Fibroblast of lung (primary cell): ENCODE results near the gene PPM1H. TPM values are rescaled to one million over a fixed set of nuclear protein-coding genes. Genes with fewer than 3 reads are reported as not detected.

Experiments used
- DNase-seq, 2 donors: peaks; one replicate each; pipeline versions ENCODE4 v3.0.0 to v3.0.0-alpha.2; 2010; ENCODE audit warnings: low read depth in 2 of 2
- H2AFZ ChIP-seq: 2 replicates; pipeline ENCODE4 v1.5.1; 2012; ENCODE audit warnings: low read length, control low read depth, inconsistent platforms
- H3K27ac ChIP-seq: 2 replicates; pipeline ENCODE4 v1.5.1; 2011; ENCODE audit warnings: low read length, control low read depth; ENCODE audit not compliant: insufficient read depth
- H3K27me3 ChIP-seq: 2 replicates; pipeline ENCODE4 v1.5.1; 2011; ENCODE audit warnings: mild to moderate bottlenecking, low read length; ENCODE audit not compliant: control insufficient read depth, insufficient read depth
- H3K36me3 ChIP-seq: 2 replicates; pipeline ENCODE4 v1.5.1; 2011; ENCODE audit warnings: low read length; ENCODE audit not compliant: control insufficient read depth, insufficient read depth
- H3K4me1 ChIP-seq: 2 replicates; pipeline ENCODE4 v1.5.1; 2011; ENCODE audit warnings: low read length; ENCODE audit not compliant: control insufficient read depth, insufficient read depth; ENCODE audit errors: extremely low read depth
- H3K4me2 ChIP-seq: 2 replicates; pipeline ENCODE4 v1.5.1; 2011; ENCODE audit warnings: low read length, control low read depth; ENCODE audit not compliant: insufficient read depth; ENCODE audit errors: extremely low read depth
- H3K4me3 ChIP-seq, 4 experiments: fragments of 200-600 bp in 1 of 4; sonication (generic) in 1 of 4; replicated peaks in 1 of 4; 2 replicates each; pipeline ENCODE4 v1.5.1; 2011 to 2016; ENCODE audit warnings: low read length in 4 of 4, low read depth in 3 of 4, mild to moderate bottlenecking in 3 of 4, control low read depth in 2 of 4, inconsistent platforms in 1 of 4, mixed read lengths in 1 of 4; ENCODE audit not compliant: insufficient read depth in 1 of 4; ENCODE audit errors: control extremely low read depth in 1 of 4
- H3K79me2 ChIP-seq: 2 replicates; pipeline ENCODE4 v1.5.1; 2012; ENCODE audit warnings: mild to moderate bottlenecking, low read length, inconsistent platforms; ENCODE audit not compliant: control insufficient read depth, insufficient read depth
- H3K9ac ChIP-seq: 2 replicates; pipeline ENCODE4 v1.5.1; 2011; ENCODE audit warnings: mild to moderate bottlenecking, low read length, control low read depth; ENCODE audit not compliant: insufficient read depth
- H3K9me3 ChIP-seq: 2 replicates; pipeline ENCODE4 v1.5.1; 2012; ENCODE audit warnings: low read depth, low read length; ENCODE audit not compliant: control insufficient read depth, insufficient read depth
- H4K20me1 ChIP-seq: 2 replicates; pipeline ENCODE4 v1.5.1; 2011; ENCODE audit warnings: low read length; ENCODE audit not compliant: control insufficient read depth, insufficient read depth; ENCODE audit errors: extremely low read depth
- EZH2 ChIP-seq: IDR thresholded peaks from 2 replicates; pipeline ENCODE4 v1.5.1; 2012; ENCODE audit warnings: low read length, control low read depth, mild to moderate bottlenecking; ENCODE audit errors: missing control alignments
- polyA plus RNA-seq, 2 donors: library from polyadenylated mRNA; depleted of rRNA in 1 of 2; stranded (reverse) in 1 of 2; unstranded in 1 of 2; fragments of >200 nt; gene quantifications; 2 replicates each; pipeline ENCODE4 v1.2.1, GENCODE V29; 2011 to 2012; ENCODE audit warnings: missing spikeins in 1 of 2
- total RNA-seq: library from RNA; depleted of rRNA; stranded (reverse); fragments of >200 nt; gene quantifications from 2 replicates; pipeline ENCODE4 v1.2.1, GENCODE V29; 2014
- TF ChIP-seq, protein P1 (sequence below), 2 donors: IDR thresholded peaks in 1 of 2; conservative IDR thresholded peaks in 1 of 2; 1 replicate in 1 of 2; 2 replicates in 1 of 2; pipeline ENCODE4 v1.5.1; 2011 to 2012; ENCODE audit warnings: low read length in 2 of 2, control low read depth in 1 of 2, inconsistent platforms in 1 of 2, low read depth in 1 of 2, mild to moderate bottlenecking in 1 of 2

The PPM1H gene
- total and polyA plus RNA-seq, 2 donors (not counting 1 experiment from before 2014, with no cell fraction given) = 0.57 to 3.1 TPM

- no peak overlapping the region for H3K4me3 ChIP-seq
- no peaks in the 10 kb centered on the region for H3K9me3 ChIP-seq
- H3K36me3 ChIP-seq = no peaks in the 10 kb centered on the region
- H3K79me2 ChIP-seq = no peaks in the 10 kb centered on the region
- no peak for TF ChIP-seq EZH2
- TF ChIP-seq, protein P1, sequence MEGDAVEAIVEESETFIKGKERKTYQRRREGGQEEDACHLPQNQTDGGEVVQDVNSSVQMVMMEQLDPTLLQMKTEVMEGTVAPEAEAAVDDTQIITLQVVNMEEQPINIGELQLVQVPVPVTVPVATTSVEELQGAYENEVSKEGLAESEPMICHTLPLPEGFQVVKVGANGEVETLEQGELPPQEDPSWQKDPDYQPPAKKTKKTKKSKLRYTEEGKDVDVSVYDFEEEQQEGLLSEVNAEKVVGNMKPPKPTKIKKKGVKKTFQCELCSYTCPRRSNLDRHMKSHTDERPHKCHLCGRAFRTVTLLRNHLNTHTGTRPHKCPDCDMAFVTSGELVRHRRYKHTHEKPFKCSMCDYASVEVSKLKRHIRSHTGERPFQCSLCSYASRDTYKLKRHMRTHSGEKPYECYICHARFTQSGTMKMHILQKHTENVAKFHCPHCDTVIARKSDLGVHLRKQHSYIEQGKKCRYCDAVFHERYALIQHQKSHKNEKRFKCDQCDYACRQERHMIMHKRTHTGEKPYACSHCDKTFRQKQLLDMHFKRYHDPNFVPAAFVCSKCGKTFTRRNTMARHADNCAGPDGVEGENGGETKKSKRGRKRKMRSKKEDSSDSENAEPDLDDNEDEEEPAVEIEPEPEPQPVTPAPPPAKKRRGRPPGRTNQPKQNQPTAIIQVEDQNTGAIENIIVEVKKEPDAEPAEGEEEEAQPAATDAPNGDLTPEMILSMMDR (conservative IDR thresholded peaks at IDR 0.05 in 1 of 2, IDR thresholded peaks at IDR 0.05 in 1 of 2; ENCODE audit: low read depth in 1 of 2, low read length in 2 of 2) = no peak
- no peak for DNase-seq
- H3K27me3 ChIP-seq = peaks cover 5% of the 10 kb centered on the region
- H3K27ac ChIP-seq = no peak overlapping the region
- no peaks in the 10 kb centered on the region for H3K4me1 ChIP-seq
- H2AFZ ChIP-seq = no peak overlapping the region
- H3K9ac ChIP-seq = no peak overlapping the region
- no peaks in the 10 kb centered on the region for H4K20me1 ChIP-seq
- no peak overlapping the region for H3K4me2 ChIP-seq
These were observed 21.6 kb downstream of the PPM1H start for GRCh38 chr12:62913380-62913779.

GRCh38 chr12:62912644-62913043, 22.3 kb downstream of the PPM1H start:
- H3K36me3 ChIP-seq = no peaks in the 10 kb centered on the region
- TF ChIP-seq, protein P1 (conservative IDR thresholded peaks at IDR 0.05 in 1 of 2, IDR thresholded peaks at IDR 0.05 in 1 of 2; ENCODE audit: low read depth in 1 of 2, low read length in 2 of 2) = no peak
- no peak for TF ChIP-seq EZH2

GRCh38 chr12:62911286-62911685, 23.7 kb downstream of the PPM1H start:
- TF ChIP-seq, protein P1 (conservative IDR thresholded peaks at IDR 0.05 in 1 of 2, IDR thresholded peaks at IDR 0.05 in 1 of 2; ENCODE audit: low read depth in 1 of 2, low read length in 2 of 2) = no peak
- TF ChIP-seq EZH2 = no peak
- Histone ChIP-seq H3K27me3 (peaks cover 5% of the 10 kb centered on the region), H3K4me1 (no peaks in the 10 kb centered on the region)

More at GRCh38 chr12:62912644-62913043, 22.3 kb downstream of the PPM1H start:
- Histone ChIP-seq H3K9ac (no peak overlapping the region), H3K4me2 (no peak overlapping the region), H3K9me3 (no peaks in the 10 kb centered on the region), H2AFZ (no peak overlapping the region), H3K4me3 (no peak overlapping the region), H3K27ac (no peak overlapping the region), H4K20me1 (no peaks in the 10 kb centered on the region), H3K27me3 (peaks cover 5% of the 10 kb centered on the region), H3K79me2 (no peaks in the 10 kb centered on the region), H3K4me1 (no peaks in the 10 kb centered on the region)
- DNase-seq = no peak

More at GRCh38 chr12:62911286-62911685, 23.7 kb downstream of the PPM1H start:
- no peak for DNase-seq
- no peak overlapping the region for H3K4me2 ChIP-seq
- no peak overlapping the region for H3K4me3 ChIP-seq
- no peaks in the 10 kb centered on the region for H3K9me3 ChIP-seq
- no peak overlapping the region for H2AFZ ChIP-seq
- no peak overlapping the region for H3K27ac ChIP-seq
- H4K20me1 ChIP-seq = no peaks in the 10 kb centered on the region
- H3K79me2 ChIP-seq = no peaks in the 10 kb centered on the region
- no peak overlapping the region for H3K9ac ChIP-seq
- no peaks in the 10 kb centered on the region for H3K36me3 ChIP-seq
